MCF 10A (cell line): ENCODE results near the gene PIK3CD. TPM values are rescaled to one million over a fixed set of nuclear protein-coding genes. Genes with fewer than 3 reads are reported as not detected.
A peak's percentile ranks its signal among the peaks of the same experiment; 100 is the strongest.

Source experiments
- BruUV-seq: library from RNA; stranded (reverse); fragments of 400-500 nt; replicated peaks from 2 replicates; lab custom pipeline; 2021; lab: Mats Ljungman, UMichigan
- CTCF ChIA-PET: fragments of 300-600 bp; sonication (Branson Sonifier 250); formaldehyde crosslinking; extraction: SDS; loops from one replicate; lab custom pipeline; 2021; ENCODE audit warnings: antibody characterized with exemption, inconsistent platforms; lab: Yijun Ruan, JAX
- POLR2A ChIA-PET: fragments of 300-600, 350-650 bp; sonication (Branson Sonifier 250); formaldehyde crosslinking; extraction: SDS; loops from one replicate; lab custom pipeline; 2020; ENCODE audit warnings: antibody characterized with exemption, inconsistent platforms; lab: Yijun Ruan, JAX
- DNase-seq: peaks from one replicate; pipeline ENCODE4 v3.0.0-alpha.2; 2018; ENCODE audit not compliant: unreplicated experiment
- H3K27ac Mint-ChIP-seq: one replicate; pipeline ENCODE4 v1.8.0; 2022; ENCODE audit warnings: mild to moderate bottlenecking, low read depth, mixed read lengths; ENCODE audit not compliant: unreplicated experiment
- H3K27me3 Mint-ChIP-seq: one replicate; pipeline ENCODE4 v1.8.0; 2022; ENCODE audit warnings: mixed read lengths; ENCODE audit not compliant: insufficient read depth, unreplicated experiment
- H3K36me3 Mint-ChIP-seq: one replicate; pipeline ENCODE4 v1.8.0; 2022; ENCODE audit warnings: mild to moderate bottlenecking, moderate library complexity, mixed read lengths; ENCODE audit not compliant: insufficient read depth, unreplicated experiment
- H3K4me1 Mint-ChIP-seq: one replicate; pipeline ENCODE4 v1.8.0; 2022; ENCODE audit warnings: mixed read lengths; ENCODE audit not compliant: insufficient read depth, unreplicated experiment
- H3K4me3 Mint-ChIP-seq: one replicate; pipeline ENCODE4 v1.8.0; 2022; ENCODE audit warnings: mild to moderate bottlenecking, moderate library complexity, mixed read lengths; ENCODE audit not compliant: unreplicated experiment
- H3K9me3 Mint-ChIP-seq: one replicate; pipeline ENCODE4 v1.8.0; 2022; ENCODE audit warnings: mixed read lengths; ENCODE audit not compliant: unreplicated experiment
- CTCF ChIP-seq: fragments of 200-600 bp; IDR thresholded peaks from one replicate; pipeline ENCODE4 v1.8.0; 2022; ENCODE audit warnings: antibody characterized with exemption, mild to moderate bottlenecking; ENCODE audit not compliant: unreplicated experiment
- intact Hi-C: fragments of 100-400 bp; cut with micrococcal nuclease; formaldehyde crosslinking; loops from 2 replicates; pipeline ENCODE4 v1.14.1; 2022
- total RNA-seq: library from RNA; stranded (reverse); gene quantifications from 2 replicates; pipeline ENCODE4 v1.2.3, GENCODE V29; 2022

The PIK3CD gene
- total RNA-seq, 1 experiment from 2014 or later: 7.0 TPM

GRCh38 chr1:9687120-9687873 is 35.8 kb downstream of the PIK3CD start:
- no peaks in the 10 kb centered on the region for H3K36me3 Mint-ChIP-seq
- no peaks in the 10 kb centered on the region for H3K27me3 Mint-ChIP-seq
- no peaks in the 10 kb centered on the region for H3K9me3 Mint-ChIP-seq
- ChIA-PET POLR2A (interaction anchor here (1.2 kb wide), 1 partner anchor 13 kb away, joined by 3 read pairs; no protein-coding TSS in a partner anchor), CTCF (interaction anchor here (0.6 to 1.1 kb wide), 4 partner anchors 44 to 508 kb away, joined by 3 to 5 read pairs (median 3); no protein-coding TSS in a partner anchor)
- H3K4me3 Mint-ChIP-seq: peak overlapping the region; percentile 83
- DNase-seq: peak; percentile 46
- no peak for TF ChIP-seq CTCF
- BruUV-seq: no TSS peak
- intact Hi-C loops: no loop called here
- peaks cover 15% of the 10 kb centered on the region for H3K4me1 Mint-ChIP-seq
- H3K27ac Mint-ChIP-seq: no peak overlapping the region

GRCh38 chr1:9687874-9688582 is 36.5 kb downstream of the PIK3CD start:
- no TSS peak for BruUV-seq
- H3K27me3 Mint-ChIP-seq: no peaks in the 10 kb centered on the region

GRCh38 chr1:9688599-9688998 is 37.1 kb downstream of the PIK3CD start:
- no peak overlapping the region for H3K27ac Mint-ChIP-seq
- POLR2A ChIA-PET: interaction anchor here (0.7 to 1.2 kb wide), 4 partner anchors 12 to 101 kb away, joined by 3 to 4 read pairs (median 3); no protein-coding TSS in a partner anchor
- BruUV-seq: no TSS peak
- H3K4me1 Mint-ChIP-seq: peaks cover 15% of the 10 kb centered on the region
- H3K27me3 Mint-ChIP-seq: no peaks in the 10 kb centered on the region
- CTCF ChIA-PET: interaction anchor here (0.6 to 1.3 kb wide), 4 partner anchors 39 to 116 kb away, joined by 3 to 4 read pairs (median 4); no protein-coding TSS in a partner anchor
- intact Hi-C loops: no loop called here
- peak overlapping the region; percentile 83 for H3K4me3 Mint-ChIP-seq
- DNase-seq: no peak
- no peak for TF ChIP-seq CTCF
- H3K9me3 Mint-ChIP-seq: no peaks in the 10 kb centered on the region
- H3K36me3 Mint-ChIP-seq: no peaks in the 10 kb centered on the region

More at GRCh38 chr1:9687874-9688582, 36.5 kb downstream of the PIK3CD start:
- Mint-ChIP-seq H3K4me3 (peak overlapping the region; percentile 83), H3K4me1 (peaks cover 15% of the 10 kb centered on the region), H3K36me3 (no peaks in the 10 kb centered on the region), H3K9me3 (no peaks in the 10 kb centered on the region), H3K27ac (no peak overlapping the region)
- intact Hi-C loops: no loop called here
- no peak for DNase-seq
- ChIA-PET CTCF (interaction anchor here (0.6 to 1.3 kb wide), 6 partner anchors 44 to 509 kb away, joined by 3 to 5 read pairs (median 4); no protein-coding TSS in a partner anchor), POLR2A (interaction anchor here (0.8 to 1.2 kb wide), 2 partner anchors 13 to 43 kb away, joined by 3 read pairs; no protein-coding TSS in a partner anchor)
- TF ChIP-seq CTCF: no peak
